ENCODE measurements around the gene KCND3.

KCND3 gene

GRCh38 chr1:111958851-111959250, 30.6 kb downstream of the KCND3 start:
- DNase-seq (ENCODE audit: low read depth): no peak

- no peak for DNase-seq (ENCODE audit: low read depth)
Measured at GRCh38 chr1:111958075-111958474, 31.4 kb downstream of the KCND3 start.

- DNase-seq (ENCODE audit: low read depth): no peak
Measured at GRCh38 chr1:111956155-111956771, 33.2 kb downstream of the KCND3 start.

DNA sequence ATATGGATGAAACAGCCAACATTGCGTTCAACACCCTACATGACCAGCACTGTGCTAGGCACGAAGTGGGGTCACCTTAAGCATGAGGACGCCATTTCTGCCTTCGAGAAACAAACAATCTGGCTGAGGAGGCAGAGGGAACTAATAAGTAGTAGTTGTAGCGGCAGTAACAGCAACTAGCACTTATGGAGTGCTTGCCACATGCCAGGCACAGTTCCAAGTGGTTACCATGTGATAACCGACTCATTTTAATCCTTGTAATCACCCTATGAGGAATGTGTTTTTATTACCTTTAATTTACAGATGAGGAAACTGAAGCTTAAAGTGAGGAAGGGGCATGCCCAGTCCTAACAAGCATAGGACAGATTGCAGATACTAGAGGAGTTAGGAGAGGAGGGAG, 33.7 kb downstream of the KCND3 start:
- DNase-seq (ENCODE audit: low read depth): no peak

GRCh38 chr1:111953797-111954196, 35.7 kb downstream of the KCND3 start:
- no peak for DNase-seq (ENCODE audit: low read depth)

GRCh38 chr1:111952125-111952657, 37.3 kb downstream of the KCND3 start:
- no peak for DNase-seq (ENCODE audit: low read depth)

DNA sequence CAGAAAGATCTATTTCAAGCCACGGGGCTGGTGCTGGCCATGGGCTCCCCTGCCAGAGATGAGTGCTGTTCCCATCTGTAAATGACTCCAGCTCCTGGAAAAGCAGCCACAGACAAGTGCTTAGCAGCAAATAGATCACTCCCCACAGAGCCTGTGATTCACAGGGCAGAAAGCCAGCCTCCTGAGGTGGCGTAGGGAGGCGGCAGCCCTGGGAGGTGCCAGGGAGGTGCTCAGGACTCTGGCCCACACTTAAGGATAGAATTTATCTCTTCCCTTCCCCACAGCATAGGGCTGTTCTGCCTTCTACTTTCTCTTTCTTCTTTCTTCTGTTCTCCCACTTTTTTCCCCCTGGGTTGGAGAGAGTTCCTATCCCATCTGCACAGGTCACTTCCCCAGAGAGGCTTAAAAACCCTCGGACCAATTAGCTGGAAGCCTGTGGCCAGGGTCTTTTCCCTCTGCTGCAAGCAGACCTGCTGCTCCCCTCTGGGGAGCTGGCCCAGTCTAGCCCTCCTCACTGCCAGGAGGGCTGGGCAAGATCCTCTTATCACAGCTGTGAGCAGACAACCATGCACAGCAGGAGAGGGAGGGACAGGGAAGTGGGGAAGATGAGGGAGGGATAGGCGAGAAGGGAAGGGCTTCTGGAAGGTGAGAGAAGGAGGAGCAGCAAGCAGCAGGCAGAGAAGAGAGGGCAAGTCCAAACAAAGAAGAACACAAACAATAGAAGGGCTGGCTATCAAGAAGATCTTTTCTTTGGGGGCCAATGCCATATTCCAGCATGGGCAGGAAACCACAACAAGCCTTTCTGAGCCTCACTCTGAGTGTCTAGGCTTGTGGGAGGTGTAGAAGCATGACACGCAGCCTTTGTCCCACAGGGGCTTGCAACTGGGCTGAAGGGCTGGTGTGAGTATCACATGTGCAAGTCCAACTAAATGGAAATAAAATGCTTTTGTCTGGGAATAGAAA, 41.0 kb downstream of the KCND3 start:
- no peak for DNase-seq (ENCODE audit: low read depth)

DNA sequence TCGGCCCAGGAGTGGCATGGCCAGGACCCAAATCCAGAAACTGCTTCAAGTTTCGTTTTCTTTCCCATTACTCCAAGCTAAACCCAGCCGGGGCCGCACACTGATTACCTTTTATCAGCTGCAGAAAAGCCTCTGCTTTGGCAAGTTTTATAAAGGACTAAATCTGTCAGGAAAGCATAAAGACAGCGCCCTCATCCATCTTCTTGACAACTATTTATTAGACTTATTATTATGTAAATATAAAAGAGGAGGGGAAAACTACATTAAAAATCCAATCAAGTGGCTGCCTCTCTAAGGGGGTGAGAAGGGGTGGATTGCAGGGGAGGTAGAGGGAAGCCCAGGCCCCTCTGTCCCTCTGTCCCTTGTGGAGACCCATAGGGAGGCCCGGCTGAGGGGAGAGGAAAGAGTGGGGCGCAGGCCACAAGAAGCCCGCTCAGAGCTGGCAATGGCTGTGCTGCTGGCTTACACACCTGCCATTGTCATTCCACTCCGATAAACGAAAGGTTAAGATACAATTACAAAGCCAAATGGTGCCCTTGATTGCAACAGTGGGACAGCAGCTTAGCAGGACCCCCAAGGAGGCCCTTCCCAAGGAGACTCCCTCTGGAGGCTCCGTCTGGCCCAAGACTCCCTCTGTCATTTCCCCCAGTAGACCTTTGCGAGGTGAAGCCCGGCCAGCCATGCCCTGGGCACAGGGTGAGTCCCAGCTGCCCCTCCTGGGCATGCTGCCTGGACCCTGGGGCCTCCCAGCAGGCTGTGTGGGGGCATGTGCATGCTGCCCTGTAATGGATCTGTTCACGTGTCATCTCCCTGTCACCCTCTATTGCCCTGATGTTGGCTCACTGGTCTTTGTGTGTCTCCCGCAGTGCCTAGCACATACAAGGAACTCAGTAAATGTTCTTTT, 45.4 kb downstream of the KCND3 start:
- DNase-seq (ENCODE audit: low read depth): no peak

DNA sequence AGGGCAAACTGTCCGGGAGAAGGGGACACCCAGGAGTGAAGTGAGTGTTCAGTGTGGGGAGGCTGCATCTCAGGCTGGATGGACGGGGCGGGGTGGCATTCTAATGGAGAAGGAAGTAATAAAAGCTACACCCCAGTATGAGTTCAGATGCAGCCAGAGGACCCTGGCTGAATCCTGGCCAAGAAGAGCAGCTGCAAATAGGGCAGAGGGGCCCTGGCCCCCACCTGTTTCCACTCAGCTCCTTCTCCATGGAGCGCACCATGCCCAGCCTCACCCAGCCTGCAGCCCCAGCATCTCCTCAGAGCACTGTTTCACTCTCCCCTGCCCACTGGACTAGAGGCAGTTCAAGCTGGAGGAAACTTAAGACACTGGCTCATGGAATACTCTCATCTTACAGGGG, 46.4 kb downstream of the KCND3 start:
- no peak for DNase-seq (ENCODE audit: low read depth)

GRCh38 chr1:111938536-111938935, 50.9 kb downstream of the KCND3 start:
- DNase-seq (ENCODE audit: low read depth): no peak

GRCh38 chr1:111938123-111938522, 51.3 kb downstream of the KCND3 start:
- DNase-seq (ENCODE audit: low read depth): no peak

DNA sequence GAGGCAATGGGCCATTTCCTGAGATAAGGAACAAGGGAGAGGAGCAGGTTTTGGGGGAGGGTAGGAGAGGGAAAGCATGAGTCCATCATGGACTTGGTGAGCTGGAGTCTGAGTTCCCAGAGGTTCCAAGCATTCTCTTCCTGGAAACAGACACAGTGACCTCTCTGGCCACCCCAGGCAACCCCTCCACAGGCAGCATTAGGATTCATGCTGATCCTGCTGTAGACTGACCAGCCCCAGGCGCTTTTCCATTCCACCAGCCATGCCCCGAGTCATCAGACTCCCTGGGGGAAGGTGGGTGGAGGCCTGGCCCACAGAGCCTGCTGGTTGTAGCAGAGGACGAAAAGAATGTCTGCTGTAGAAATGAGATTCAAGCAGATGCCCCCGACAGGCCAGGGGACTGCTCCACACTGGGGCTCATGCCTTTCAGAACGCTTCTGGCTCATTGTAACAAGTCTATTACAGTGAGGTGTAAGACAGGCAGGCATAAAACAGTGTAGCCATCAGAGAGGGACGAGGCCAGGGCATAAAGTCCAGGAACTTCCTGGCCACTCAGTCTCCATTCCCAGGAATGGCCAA, 52.2 kb downstream of the KCND3 start:
- no peak for DNase-seq (ENCODE audit: low read depth)

DNA sequence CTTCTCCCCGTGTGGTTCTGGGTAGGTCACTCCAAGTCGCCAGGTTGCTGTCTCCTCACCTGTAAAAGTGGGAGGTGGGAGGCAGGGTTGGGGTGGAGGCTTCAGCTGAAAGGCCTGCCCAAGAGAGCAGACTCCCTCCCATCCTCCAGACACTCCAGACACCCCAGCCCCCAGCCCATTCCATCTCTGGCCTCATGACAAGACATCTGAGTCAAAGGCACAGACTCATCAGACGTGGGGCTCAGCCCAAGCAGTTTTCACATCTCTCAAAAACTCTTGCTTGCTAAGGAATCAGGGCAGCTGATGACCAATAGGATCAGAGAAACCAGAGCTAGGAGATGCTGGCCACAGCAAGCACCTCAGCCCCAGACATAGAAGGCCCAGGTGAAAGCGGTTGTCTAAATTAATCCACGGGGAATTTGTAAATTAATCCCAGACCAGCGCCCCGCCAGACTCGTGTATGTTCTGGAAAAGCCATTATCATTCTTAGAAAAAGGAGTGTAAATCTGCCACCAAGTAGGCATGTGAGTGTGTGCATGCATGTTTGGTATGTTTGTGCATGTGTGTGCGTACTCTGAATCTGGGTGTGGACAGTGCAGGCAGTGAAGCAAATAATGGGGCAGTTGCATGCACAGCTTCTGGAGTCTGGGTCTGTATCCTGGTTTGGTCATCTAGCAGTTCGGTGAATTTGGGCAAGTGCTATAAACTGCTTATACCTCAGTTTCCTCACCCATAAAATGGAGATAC, 55.2 kb downstream of the KCND3 start:
- no peak for DNase-seq (ENCODE audit: low read depth)

GRCh38 chr1:111930356-111930755, 59.1 kb downstream of the KCND3 start:
- no peak for DNase-seq (ENCODE audit: low read depth)

GRCh38 chr1:111928531-111928930, 60.9 kb downstream of the KCND3 start:
- DNase-seq (ENCODE audit: low read depth): no peak

DNA sequence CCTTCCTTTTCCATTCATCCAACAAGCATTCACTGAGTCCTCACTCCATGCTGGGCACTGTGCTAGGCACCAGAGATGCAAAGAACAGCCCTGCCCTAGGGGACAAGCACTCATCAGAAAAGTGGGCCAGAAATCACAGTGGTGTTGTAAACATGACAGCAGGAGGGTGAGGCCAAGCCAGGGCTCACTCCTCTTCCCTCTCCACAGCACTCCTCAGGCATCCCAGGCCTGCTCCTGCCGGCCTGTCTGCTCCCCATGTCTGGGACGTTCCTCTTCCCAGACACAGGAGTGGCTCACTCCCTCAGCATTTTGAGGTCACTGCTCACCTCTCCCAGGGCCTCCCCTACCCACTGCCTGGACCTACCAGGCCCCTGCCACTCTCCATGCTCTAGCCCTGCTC, 61.8 kb downstream of the KCND3 start:
- DNase-seq (ENCODE audit: low read depth): no peak

DNA sequence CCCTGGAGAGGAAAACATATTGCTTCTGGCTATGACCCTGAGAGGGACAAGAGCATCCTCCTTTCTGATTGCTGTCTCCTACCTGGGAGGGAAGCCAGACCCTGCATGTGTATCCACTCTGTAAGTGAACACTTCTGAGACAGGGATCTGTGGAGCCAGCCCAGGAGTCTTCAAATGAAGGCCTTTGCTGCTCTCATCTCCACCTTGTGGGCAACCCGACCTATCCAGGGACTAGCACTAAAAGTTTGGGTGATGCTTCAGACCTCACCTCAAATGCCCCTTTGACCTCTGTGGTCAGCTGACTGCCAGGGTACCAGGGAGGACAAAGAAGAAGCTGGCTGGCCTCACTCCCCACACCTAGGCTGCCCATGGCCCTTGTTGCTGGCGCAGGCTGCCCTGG, 64.7 kb downstream of the KCND3 start:
- DNase-seq (ENCODE audit: low read depth): no peak

DNA sequence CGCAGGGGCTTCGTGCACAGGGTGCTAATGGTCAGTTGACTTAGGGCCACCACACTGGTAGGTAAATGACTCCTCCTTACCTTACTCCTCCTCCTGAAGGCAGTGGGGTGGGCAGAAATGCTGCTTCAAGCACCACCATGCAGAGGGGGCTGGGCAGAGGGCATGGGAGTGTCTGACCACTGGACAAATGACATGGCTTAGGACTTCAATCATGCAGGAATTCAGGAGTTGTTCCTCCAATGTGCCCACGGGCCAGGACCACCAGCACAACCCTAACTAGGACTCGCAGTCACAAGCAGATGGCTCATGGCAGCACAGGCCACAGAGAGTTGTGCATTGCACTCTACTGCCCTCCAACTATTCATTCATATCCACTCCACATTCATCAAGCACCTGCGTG, 65.7 kb downstream of the KCND3 start:
- no peak for DNase-seq (ENCODE audit: low read depth)

DNA sequence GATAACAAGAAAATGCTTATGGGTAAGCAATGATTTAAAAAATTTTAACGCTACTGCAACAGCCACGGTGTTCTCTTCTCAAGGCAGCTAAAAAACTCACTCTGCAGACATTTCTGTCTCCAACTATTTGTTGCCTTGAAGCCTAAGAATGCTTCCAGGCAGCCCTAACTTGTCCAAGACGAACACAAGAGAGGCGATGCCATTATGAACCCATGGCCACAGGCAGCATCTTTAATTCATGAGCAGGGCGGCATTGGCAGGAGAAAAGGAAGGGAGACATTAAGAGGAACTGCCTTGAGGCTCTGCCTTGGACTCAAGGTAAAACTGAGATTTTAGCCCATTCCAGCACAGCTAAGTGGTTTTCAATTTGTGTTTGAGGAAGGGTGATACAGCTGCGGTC, 67.5 kb downstream of the KCND3 start:
- DNase-seq (ENCODE audit: low read depth): no peak

- no peak for DNase-seq (ENCODE audit: low read depth)
Measured at GRCh38 chr1:111920221-111921024, 69.0 kb downstream of the KCND3 start.
